ENCODE measurements around the gene TMEM156. TPM values are rescaled to one million over a fixed set of nuclear protein-coding genes. Genes with fewer than 3 reads are reported as not detected.

TMEM156 gene
- total and polyA plus RNA-seq, 2 experiments from 2014 or later = not detected

DNA sequence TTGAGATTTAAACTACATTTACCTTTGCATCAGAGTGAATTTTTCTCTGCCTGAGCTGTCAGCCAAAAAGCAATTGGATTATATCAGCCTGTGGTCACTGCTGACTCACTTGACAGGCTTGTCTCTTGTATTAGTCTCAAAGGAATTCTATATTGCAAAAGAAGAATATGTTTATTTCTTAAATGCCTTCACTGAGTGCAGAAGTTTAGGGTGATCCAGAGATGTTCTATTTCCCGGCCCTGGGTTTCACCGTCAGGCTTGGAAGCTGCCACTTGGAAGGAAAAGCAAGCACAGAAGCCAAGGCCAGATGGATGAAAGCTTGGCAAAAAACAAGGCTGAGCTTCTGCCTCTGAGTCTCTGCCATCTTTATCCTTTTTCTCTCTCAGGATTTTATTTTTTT is 83.7 kb downstream of the TMEM156 start (continued):
- TF ChIP-seq, protein P1, sequence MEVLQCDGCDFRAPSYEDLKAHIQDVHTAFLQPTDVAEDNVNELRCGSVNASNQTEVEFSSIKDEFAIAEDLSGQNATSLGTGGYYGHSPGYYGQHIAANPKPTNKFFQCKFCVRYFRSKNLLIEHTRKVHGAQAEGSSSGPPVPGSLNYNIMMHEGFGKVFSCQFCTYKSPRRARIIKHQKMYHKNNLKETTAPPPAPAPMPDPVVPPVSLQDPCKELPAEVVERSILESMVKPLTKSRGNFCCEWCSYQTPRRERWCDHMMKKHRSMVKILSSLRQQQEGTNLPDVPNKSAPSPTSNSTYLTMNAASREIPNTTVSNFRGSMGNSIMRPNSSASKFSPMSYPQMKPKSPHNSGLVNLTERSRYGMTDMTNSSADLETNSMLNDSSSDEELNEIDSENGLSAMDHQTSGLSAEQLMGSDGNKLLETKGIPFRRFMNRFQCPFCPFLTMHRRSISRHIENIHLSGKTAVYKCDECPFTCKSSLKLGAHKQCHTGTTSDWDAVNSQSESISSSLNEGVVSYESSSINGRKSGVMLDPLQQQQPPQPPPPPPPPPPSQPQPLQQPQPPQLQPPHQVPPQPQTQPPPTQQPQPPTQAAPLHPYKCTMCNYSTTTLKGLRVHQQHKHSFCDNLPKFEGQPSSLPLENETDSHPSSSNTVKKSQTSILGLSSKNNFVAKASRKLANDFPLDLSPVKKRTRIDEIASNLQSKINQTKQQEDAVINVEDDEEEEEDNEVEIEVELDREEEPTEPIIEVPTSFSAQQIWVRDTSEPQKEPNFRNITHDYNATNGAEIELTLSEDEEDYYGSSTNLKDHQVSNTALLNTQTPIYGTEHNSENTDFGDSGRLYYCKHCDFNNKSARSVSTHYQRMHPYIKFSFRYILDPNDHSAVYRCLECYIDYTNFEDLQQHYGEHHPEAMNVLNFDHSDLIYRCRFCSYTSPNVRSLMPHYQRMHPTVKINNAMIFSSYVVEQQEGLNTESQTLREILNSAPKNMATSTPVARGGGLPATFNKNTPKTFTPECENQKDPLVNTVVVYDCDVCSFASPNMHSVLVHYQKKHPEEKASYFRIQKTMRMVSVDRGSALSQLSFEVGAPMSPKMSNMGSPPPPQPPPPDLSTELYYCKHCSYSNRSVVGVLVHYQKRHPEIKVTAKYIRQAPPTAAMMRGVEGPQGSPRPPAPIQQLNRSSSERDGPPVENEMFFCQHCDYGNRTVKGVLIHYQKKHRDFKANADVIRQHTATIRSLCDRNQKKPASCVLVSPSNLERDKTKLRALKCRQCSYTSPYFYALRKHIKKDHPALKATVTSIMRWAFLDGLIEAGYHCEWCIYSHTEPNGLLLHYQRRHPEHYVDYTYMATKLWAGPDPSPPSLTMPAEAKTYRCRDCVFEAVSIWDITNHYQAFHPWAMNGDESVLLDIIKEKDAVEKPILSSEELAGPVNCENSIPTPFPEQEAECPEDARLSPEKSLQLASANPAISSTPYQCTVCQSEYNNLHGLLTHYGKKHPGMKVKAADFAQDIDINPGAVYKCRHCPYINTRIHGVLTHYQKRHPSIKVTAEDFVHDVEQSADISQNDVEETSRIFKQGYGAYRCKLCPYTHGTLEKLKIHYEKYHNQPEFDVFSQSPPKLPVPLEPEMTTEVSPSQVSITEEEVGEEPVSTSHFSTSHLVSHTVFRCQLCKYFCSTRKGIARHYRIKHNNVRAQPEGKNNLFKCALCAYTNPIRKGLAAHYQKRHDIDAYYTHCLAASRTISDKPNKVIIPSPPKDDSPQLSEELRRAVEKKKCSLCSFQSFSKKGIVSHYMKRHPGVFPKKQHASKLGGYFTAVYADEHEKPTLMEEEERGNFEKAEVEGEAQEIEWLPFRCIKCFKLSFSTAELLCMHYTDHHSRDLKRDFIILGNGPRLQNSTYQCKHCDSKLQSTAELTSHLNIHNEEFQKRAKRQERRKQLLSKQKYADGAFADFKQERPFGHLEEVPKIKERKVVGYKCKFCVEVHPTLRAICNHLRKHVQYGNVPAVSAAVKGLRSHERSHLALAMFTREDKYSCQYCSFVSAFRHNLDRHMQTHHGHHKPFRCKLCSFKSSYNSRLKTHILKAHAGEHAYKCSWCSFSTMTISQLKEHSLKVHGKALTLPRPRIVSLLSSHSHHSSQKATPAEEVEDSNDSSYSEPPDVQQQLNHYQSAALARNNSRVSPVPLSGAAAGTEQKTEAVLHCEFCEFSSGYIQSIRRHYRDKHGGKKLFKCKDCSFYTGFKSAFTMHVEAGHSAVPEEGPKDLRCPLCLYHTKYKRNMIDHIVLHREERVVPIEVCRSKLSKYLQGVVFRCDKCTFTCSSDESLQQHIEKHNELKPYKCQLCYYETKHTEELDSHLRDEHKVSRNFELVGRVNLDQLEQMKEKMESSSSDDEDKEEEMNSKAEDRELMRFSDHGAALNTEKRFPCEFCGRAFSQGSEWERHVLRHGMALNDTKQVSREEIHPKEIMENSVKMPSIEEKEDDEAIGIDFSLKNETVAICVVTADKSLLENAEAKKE (CRISPR knock-in tag; IDR thresholded peaks at IDR 0.05) = no peak

DNA sequence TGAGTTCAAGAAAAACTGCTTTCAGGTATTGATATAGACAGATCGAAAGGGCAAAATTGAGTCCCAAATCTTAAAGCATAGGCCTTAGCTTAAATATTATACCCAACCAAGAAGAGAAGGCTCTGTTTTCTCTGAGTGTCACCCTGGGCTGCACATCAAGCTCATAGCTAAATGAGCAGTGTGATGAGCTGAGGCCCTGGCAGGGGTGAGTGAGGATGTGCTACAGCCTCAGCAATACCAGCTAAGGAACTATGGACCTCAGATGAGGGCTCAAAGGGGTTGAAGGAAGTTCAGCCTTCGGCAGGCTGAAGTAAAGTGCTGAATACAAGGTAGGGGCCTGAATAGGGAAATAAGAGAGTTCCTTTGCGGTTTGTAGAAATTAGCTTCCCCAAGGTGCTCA is 85.3 kb downstream of the TMEM156 start:
- Histone ChIP-seq H3K9me2 (ENCODE audit: insufficient read depth) (no peaks in the 10 kb centered on the region), H2AFZ (no peak overlapping the region), H3F3A (replicated peaks; ENCODE audit: low read depth) (no peaks in the 10 kb centered on the region), H3K27ac (ENCODE audit: low read depth) (no peak overlapping the region), H3K4me3 (no peak overlapping the region), H3K4me2 (no peak overlapping the region), H3K79me2 (replicated peaks; ENCODE audit: insufficient read depth) (no peaks in the 10 kb centered on the region), H3K36me3 (ENCODE audit: insufficient read depth) (no peaks in the 10 kb centered on the region), H3K4me1 (ENCODE audit: insufficient read depth) (no peaks in the 10 kb centered on the region), H4K20me1 (replicated peaks; ENCODE audit: insufficient read depth) (peaks cover 4% of the 10 kb centered on the region; the same call in 1 of the 2 replicates), H3K27me3 (ENCODE audit: insufficient read depth) (no peaks in the 10 kb centered on the region)
- Mint-ChIP-seq H3K4me1 (peaks cover 2% of the 10 kb centered on the region; the same call in 1 of the 3 replicates), H3K27me3 (ENCODE audit: insufficient read depth, low read depth, poor library complexity) (peaks cover 2% of the 10 kb centered on the region), H3K36me3 (ENCODE audit: low read depth) (no peaks in the 10 kb centered on the region), H3K9me3 (no peaks in the 10 kb centered on the region), H3K27ac (no peak overlapping the region; the same call in 1 of the 2 replicates), H3K4me3 (no peak overlapping the region)
- ATAC-seq = no peak; the same call in 2 of the 3 replicates
- TF ChIP-seq, protein P2, sequence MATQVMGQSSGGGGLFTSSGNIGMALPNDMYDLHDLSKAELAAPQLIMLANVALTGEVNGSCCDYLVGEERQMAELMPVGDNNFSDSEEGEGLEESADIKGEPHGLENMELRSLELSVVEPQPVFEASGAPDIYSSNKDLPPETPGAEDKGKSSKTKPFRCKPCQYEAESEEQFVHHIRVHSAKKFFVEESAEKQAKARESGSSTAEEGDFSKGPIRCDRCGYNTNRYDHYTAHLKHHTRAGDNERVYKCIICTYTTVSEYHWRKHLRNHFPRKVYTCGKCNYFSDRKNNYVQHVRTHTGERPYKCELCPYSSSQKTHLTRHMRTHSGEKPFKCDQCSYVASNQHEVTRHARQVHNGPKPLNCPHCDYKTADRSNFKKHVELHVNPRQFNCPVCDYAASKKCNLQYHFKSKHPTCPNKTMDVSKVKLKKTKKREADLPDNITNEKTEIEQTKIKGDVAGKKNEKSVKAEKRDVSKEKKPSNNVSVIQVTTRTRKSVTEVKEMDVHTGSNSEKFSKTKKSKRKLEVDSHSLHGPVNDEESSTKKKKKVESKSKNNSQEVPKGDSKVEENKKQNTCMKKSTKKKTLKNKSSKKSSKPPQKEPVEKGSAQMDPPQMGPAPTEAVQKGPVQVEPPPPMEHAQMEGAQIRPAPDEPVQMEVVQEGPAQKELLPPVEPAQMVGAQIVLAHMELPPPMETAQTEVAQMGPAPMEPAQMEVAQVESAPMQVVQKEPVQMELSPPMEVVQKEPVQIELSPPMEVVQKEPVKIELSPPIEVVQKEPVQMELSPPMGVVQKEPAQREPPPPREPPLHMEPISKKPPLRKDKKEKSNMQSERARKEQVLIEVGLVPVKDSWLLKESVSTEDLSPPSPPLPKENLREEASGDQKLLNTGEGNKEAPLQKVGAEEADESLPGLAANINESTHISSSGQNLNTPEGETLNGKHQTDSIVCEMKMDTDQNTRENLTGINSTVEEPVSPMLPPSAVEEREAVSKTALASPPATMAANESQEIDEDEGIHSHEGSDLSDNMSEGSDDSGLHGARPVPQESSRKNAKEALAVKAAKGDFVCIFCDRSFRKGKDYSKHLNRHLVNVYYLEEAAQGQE (IDR thresholded peaks at IDR 0.05; ENCODE audit: unreplicated experiment) = no peak
- TF ChIP-seq NANOG (IDR thresholded peaks at IDR 0.05; ENCODE audit: borderline replicate concordance) (no peak), CREB1 (CRISPR knock-in tag; IDR thresholded peaks at IDR 0.05; ENCODE audit: low read depth) (no peak), EZH2 (IDR thresholded peaks at IDR 0.05; ENCODE audit: low read depth, unreplicated experiment) (no peak), JUNB (IDR thresholded peaks at IDR 0.05; ENCODE audit: unreplicated experiment) (no peak), POLR2AphosphoS5 (IDR thresholded peaks at IDR 0.05; ENCODE audit: low read depth) (no peak), ZNF331 (CRISPR knock-in tag; IDR thresholded peaks at IDR 0.05; ENCODE audit: low read depth) (no peak), EZH2phosphoT487 (IDR thresholded peaks at IDR 0.05; ENCODE audit: unreplicated experiment) (no peak), STAT1 (IDR thresholded peaks at IDR 0.05; ENCODE audit: unreplicated experiment) (no peak)
- TF ChIP-seq, protein P3, sequence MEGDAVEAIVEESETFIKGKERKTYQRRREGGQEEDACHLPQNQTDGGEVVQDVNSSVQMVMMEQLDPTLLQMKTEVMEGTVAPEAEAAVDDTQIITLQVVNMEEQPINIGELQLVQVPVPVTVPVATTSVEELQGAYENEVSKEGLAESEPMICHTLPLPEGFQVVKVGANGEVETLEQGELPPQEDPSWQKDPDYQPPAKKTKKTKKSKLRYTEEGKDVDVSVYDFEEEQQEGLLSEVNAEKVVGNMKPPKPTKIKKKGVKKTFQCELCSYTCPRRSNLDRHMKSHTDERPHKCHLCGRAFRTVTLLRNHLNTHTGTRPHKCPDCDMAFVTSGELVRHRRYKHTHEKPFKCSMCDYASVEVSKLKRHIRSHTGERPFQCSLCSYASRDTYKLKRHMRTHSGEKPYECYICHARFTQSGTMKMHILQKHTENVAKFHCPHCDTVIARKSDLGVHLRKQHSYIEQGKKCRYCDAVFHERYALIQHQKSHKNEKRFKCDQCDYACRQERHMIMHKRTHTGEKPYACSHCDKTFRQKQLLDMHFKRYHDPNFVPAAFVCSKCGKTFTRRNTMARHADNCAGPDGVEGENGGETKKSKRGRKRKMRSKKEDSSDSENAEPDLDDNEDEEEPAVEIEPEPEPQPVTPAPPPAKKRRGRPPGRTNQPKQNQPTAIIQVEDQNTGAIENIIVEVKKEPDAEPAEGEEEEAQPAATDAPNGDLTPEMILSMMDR (conservative IDR thresholded peaks at IDR 0.05; ENCODE audit: low read depth in 2 of 2) = no peak
- TF ChIP-seq, protein P4, sequence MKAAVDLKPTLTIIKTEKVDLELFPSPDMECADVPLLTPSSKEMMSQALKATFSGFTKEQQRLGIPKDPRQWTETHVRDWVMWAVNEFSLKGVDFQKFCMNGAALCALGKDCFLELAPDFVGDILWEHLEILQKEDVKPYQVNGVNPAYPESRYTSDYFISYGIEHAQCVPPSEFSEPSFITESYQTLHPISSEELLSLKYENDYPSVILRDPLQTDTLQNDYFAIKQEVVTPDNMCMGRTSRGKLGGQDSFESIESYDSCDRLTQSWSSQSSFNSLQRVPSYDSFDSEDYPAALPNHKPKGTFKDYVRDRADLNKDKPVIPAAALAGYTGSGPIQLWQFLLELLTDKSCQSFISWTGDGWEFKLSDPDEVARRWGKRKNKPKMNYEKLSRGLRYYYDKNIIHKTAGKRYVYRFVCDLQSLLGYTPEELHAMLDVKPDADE (IDR thresholded peaks at IDR 0.05) = no peak
- DNase-seq (ENCODE audit: low spot score) = no peak
